Measurements from ENCODE around the gene DUXA.
"Not testable (repeated sequence)": the region's sequence is repeated elsewhere in the genome, so short reads cannot be mapped to it uniquely, and the experiment has no call there.

The DUXA gene

DNA sequence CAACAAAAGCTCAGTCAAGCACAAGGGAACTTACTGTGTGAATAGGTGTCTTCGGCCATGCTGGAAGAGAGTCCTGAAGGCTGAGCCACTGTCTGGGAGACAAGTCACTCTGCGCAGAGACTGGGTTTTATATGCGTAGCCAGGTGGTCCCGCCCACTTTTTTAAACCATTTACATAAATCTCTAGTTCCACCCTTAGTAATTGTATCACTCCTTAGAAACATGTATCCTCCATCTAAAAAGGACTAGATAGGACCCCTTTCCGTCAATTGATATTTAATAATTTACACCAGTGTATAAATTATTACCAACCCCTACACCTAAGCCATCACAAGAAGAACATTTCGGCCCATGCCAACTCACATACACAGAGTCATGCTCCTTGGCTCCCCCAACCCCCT lies at the start of gene DUXA:
DUXA (minus strand) TSS at position 101 of the 400 bp plus-strand sequence; CDS start at position 59, 42 bp downstream.
- no peak for DNase-seq (ENCODE audit: low read depth, low spot score)

DNA sequence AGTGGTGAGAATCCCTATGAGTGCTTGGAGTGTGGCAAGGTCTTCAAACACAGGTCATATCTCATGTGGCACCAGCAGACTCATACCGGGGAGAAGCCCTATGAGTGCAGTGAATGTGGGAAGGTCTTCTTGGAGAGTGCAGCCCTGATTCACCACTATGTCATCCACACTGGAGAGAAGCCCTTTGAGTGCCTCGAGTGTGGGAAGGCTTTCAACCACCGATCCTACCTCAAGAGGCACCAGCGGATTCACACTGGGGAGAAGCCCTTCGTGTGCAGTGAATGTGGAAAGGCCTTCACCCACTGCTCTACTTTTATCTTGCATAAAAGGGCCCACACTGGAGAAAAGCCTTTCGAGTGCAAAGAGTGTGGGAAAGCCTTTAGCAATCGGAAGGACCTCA lies 44.8 kb upstream of the DUXA start:
- DNase-seq (ENCODE audit: low read depth, low spot score) = no peak

DNA sequence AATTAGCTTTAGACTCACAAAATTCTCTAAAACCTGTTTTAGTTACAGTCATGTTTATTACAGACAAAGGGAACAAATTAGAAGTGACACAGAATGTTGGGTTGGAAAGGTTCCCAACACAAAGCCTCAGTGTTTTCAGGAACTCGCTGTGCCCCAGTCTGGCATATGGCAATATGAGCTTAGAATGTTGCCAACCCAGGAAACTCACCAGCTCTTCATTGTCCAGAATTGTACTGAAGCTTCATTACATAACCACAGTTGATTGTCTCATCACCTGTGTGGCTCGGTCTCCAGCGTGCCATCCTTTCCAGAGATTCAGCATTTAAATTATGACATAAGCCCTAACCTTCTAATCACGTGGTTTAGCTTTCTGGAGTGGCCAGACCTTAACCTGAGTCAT lies 43.1 kb upstream of the DUXA start:
- DNase-seq (ENCODE audit: low read depth, low spot score) = no peak

GRCh38 chr19:57202160-57202559 lies 34.9 kb upstream of the DUXA start:
- DNase-seq (ENCODE audit: low read depth, low spot score) = no peak

GRCh38 chr19:57197874-57198273 lies 30.6 kb upstream of the DUXA start:
- DNase-seq (ENCODE audit: low read depth, low spot score) = not testable (repeated sequence)

DNA sequence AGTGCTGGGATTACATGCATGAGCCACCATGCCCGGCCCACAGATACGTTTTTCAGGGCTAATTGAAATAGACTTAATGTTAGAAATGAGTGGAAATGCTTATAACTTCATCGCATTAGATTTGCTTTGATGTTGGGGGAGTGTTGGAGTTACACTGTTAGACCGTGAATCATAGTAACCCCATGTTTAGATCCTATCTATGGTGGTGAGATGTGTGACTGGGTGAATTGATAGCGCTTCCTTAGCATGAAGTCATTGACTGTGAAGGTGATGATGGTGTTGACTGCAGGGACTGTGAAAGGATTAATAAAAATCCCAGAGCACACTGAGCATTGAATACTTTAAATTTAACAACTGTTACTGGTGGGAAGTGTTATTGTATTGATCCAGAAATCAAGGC lies 25.7 kb upstream of the DUXA start:
- no peak for DNase-seq (ENCODE audit: low read depth, low spot score)

GRCh38 chr19:57192077-57192420 lies 24.8 kb upstream of the DUXA start:
- no peak for DNase-seq (ENCODE audit: low read depth, low spot score)

- peak; percentile 57 for DNase-seq (ENCODE audit: low read depth, low spot score)
Observed at GRCh38 chr19:57191141-57192076, 24.1 kb upstream of the DUXA start, which contains the start of gene ZNF264. TSS of gene ZNF264 (plus strand) at chr19:57191500. CDS start at chr19:57191914, 414 bp downstream.

- DNase-seq (ENCODE audit: low read depth, low spot score) = no peak
Observed at GRCh38 chr19:57190301-57190700, 23.0 kb upstream of the DUXA start.

DNA sequence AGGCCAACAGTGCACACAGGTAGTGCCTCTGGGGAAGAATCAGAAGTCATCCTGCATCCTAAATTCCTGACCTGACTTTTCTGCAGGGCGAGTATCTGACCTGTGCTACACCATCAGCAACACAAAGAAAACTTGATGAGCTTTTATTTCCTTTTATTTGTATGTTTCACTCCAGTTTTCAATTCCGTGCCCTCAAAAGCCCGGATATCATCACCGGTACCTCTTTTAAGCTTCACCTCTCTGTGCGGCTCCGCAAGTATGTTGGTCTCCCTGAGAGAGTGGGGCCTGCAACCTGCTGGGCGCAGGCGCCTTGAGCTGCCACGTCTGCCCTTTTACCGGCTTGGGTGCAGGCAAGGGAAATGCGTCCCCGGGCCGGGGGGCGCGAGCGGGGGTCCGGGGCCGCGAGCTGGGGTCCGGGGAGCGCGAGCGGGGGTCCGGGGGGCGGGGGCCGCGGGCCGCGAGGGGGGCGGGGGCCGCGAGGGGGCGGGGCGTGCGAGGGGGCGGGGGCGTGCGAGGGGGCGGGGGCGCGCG lies 4.3 kb upstream of the DUXA start:
- no peak for DNase-seq (ENCODE audit: low read depth, low spot score)

GRCh38 chr19:57165846-57166245 lies 1.4 kb downstream of the DUXA start:
- DNase-seq (ENCODE audit: low read depth, low spot score) = no peak

DNA sequence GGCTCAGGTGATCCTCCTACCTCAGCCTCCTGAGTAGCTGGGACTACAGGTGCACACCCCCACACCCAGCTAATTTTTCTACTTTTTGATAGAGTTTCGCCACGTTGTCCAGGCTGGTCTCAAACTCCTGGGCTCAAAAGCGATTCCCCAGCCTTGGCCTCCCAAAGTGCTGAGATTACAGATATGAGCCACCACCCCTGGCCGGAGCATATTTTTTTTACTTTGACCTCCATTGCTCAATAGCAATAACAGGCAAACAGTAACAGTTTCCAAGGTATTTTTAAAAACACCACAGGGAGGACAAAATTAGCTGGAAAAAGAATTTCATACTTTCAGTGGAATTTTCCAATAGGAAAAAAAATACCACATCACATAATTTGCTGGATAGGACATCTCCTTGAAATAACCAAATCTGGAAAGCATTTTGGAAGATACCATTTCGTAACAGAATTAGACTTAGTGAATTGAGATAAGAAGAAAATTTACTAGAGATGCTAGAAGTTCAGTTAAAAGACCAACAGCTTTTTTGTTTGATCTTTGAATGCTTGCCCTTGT lies 5.2 kb downstream of the DUXA start:
- DNase-seq (ENCODE audit: low read depth, low spot score) = no peak

GRCh38 chr19:57152921-57153320 lies 14.4 kb downstream of the DUXA start:
- DNase-seq (ENCODE audit: low read depth, low spot score) = no peak

DNA sequence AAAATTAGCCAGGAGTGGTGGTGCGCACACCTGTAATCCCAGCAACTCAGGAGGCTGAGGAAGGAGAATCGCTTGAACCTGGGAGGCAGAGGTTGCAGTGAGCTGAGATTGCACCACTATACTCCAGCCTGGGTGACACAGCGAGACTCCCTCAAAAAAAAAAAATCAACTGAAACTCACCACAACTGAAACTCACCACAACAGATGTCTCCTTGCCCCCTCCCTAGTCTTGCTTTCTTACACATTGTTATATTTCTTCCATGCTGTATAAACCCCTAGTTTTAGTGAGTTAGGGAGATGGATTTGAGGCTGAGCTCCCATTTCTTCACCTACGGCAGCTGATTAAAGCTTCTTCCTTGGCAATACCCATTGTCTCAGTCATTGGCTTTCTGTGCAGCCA lies 25.6 kb downstream of the DUXA start:
- no peak for DNase-seq (ENCODE audit: low read depth, low spot score)

DNA sequence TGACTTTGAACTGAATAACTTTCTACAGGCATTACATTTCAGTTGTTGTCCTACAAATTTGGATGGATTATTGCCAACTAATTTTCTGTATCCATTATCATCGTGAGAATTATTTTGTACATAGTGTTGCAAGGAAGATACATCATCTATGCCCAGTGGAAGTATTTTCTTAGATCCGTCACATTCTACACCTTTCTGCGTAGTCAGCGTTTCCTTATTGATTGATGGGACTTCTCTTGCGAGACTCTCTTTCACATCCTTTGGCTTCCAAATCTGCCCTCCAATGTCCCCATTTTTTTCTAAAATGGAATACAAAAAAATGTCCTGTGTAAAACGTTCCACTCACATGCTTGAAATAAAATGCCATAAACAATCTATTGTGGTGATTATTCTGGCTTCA lies 31.5 kb downstream of the DUXA start:
- DNase-seq (ENCODE audit: low read depth, low spot score) = no peak

- not testable (repeated sequence) for DNase-seq (ENCODE audit: low read depth, low spot score)
Observed at GRCh38 chr19:57127403-57127802, 39.9 kb downstream of the DUXA start.

- DNase-seq (ENCODE audit: low read depth, low spot score) = no peak
Observed at GRCh38 chr19:57123882-57124281, 43.4 kb downstream of the DUXA start.

- DNase-seq (ENCODE audit: low read depth, low spot score) = no peak
Observed at GRCh38 chr19:57118848-57119247, 48.4 kb downstream of the DUXA start.

GRCh38 chr19:57113501-57113900 lies 53.8 kb downstream of the DUXA start:
- DNase-seq (ENCODE audit: low read depth, low spot score) = not testable (repeated sequence)

GRCh38 chr19:57111329-57111644 lies 56.0 kb downstream of the DUXA start:
- no peak for DNase-seq (ENCODE audit: low read depth, low spot score)

GRCh38 chr19:57110592-57111328 lies 56.5 kb downstream of the DUXA start:
- DNase-seq (ENCODE audit: low read depth, low spot score) = no peak

DNA sequence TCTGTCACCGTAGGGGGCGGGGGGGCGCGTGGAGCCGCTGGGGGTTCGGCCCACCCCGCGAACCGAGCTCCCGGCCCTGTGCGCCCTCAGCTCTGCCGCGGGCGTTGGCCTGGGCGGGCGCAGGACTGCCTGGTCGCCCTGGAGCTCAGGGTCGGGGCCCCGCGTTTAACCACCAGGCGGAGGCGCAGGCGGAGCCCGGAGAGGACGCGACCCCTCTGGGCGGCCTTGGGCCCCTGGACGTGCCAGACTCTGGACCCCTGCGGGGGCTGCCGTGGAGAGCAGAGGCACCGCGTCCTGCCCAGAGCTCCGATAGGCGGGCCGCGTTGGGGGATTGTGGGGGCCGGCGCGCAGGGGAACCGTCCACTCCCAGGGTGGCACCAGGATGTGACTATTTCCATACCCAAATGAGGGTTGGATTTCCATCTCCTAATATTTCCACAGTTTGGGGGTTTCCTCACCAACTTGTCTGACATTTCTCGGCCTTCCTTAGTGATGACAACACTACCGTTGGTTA lies 60.5 kb downstream of the DUXA start:
- no peak for DNase-seq (ENCODE audit: low read depth, low spot score)
